Choroid plexus epithelial cell (primary cell): ENCODE measurements around the gene BANF1.

Experiments used
- DNase-seq: peaks from one replicate; pipeline ENCODE4 v3.0.0-alpha.2; 2010; ENCODE audit warnings: low read depth
- H3K4me3 ChIP-seq: 2 replicates; pipeline ENCODE4 v1.5.1; 2011; ENCODE audit warnings: low read depth, mild to moderate bottlenecking, control low read depth, low read length, moderate library complexity
- TF ChIP-seq, protein P1 (sequence below): conservative IDR thresholded peaks from 2 replicates; pipeline ENCODE4 v1.5.1; 2011; ENCODE audit warnings: low read depth, mild to moderate bottlenecking, control low read depth, inconsistent platforms, low read length, moderate library complexity

The BANF1 gene

DNA sequence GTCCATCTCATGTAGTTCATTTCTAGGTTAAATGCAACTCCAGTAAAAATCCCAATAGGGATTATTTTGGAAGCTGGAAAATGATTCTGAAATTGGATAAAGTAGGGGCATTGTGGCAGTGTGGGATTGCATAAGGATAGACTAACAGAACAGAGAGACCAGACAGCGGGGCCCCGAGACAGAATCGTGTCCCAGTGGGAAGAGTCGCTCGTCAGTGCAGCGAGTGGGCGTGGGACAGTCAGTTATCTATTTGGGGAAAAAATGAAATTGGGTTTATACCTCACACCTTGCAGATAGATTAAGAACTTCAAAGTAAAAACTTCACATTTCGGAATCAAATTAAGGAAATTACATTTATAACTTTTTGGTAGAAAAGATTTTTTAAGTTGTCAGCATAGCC, 30.2 kb upstream of the BANF1 start:
- no peak overlapping the region for H3K4me3 ChIP-seq
- TF ChIP-seq, protein P1, sequence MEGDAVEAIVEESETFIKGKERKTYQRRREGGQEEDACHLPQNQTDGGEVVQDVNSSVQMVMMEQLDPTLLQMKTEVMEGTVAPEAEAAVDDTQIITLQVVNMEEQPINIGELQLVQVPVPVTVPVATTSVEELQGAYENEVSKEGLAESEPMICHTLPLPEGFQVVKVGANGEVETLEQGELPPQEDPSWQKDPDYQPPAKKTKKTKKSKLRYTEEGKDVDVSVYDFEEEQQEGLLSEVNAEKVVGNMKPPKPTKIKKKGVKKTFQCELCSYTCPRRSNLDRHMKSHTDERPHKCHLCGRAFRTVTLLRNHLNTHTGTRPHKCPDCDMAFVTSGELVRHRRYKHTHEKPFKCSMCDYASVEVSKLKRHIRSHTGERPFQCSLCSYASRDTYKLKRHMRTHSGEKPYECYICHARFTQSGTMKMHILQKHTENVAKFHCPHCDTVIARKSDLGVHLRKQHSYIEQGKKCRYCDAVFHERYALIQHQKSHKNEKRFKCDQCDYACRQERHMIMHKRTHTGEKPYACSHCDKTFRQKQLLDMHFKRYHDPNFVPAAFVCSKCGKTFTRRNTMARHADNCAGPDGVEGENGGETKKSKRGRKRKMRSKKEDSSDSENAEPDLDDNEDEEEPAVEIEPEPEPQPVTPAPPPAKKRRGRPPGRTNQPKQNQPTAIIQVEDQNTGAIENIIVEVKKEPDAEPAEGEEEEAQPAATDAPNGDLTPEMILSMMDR = no peak
- DNase-seq = no peak

DNA sequence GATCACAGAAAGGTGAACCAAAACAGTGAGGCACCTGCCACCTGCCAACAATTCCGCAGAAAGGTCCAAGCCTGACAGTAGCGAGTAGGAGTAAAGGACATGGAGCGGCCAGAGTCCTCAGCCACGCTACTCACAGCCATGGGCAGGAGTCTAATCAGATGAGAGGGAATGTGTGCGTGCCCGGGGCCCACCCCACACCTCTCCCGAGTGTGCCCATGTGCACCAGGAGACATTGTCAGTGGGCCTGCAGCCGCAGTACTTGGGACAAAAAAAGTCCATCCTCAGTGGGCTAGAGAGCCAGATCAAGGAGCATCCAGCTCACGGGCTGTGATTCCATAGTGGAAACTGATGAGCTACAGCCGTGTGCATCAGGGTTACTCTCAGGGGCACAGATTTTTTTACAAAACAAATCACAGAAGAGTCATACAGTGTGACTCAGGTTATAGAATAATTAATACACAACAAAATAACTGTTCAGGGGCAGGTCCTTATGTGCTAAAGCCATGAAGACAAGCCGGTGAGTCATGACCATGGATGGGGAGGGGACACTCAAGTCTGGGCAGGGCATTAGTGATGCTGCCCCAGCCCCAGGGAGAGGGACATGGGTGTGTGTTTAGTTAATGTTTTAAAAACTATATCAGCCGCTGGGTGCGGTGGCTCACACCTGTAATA, 28.7 kb upstream of the BANF1 start:
- TF ChIP-seq, protein P1 = no peak
- H3K4me3 ChIP-seq = no peak overlapping the region
- DNase-seq = no peak

DNA sequence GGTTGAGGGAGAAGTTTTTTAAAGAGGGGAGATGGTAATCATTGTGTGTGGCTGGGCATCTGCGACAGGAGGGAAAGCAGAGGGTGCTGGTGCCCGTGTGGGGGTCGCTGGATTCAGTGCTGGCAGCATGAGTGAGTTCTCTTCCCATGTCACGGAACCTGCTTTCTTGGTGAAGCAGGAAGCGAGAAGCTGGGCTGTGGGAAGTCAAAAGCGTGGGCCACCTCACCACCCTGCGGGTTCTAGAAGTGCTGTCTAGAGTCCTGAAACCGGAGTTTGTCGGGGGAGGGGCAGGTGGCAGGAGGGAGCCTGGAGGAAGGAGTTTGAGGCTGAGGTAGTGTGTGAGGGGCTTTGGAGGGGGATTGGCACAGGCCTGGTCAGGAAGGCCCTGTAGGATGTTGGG, 26.5 kb upstream of the BANF1 start:
- TF ChIP-seq, protein P1 = no peak
- H3K4me3 ChIP-seq = no peak overlapping the region
- no peak for DNase-seq

DNA sequence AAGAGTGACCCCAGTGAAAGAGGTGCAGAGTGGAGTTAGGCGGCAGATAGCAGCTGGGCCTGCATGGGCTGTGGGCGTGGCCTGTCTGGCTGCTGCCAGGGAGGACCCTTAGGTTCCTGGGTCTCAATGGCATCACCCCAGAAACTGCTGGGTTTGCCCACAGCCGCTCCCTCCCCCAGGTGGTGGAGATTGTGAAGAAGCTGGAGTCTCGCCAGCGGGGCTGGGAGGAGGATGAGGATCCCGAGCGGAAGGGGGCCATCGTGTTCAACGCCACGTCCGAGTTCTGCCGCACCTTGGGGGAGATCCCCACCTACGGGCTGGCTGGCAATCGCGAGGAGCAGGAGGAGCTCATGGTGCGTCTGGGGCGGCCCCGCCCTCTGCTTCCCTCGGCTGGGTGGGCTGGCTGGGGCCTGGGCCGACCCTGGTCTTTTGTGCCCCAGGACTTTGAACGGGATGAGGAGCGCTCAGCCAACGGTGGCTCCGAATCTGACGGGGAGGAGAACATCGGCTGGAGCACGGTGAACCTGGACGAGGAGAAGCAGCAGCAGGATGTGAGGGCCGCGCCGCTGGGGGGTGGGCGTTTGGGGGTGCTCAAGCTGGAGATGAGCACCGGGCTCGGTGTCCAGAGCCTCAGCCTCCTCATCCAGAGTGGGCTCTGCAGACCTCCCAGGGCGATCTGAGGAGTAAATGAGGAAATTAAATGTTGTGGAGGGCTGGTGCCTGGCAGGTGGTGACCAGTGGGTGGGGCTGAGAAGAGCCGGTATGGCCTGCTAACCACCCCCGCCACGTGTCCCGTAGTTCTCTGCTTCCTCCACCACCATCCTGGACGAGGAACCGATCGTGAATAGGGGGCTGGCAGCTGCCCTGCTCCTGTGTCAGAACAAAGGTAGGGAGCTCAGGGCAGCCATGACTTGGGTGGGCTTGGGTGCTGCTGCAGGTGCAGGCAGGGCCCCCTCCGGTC, 25.8 kb upstream of the BANF1 start:
- H3K4me3 ChIP-seq = no peak overlapping the region
- TF ChIP-seq, protein P1 = no peak

DNA sequence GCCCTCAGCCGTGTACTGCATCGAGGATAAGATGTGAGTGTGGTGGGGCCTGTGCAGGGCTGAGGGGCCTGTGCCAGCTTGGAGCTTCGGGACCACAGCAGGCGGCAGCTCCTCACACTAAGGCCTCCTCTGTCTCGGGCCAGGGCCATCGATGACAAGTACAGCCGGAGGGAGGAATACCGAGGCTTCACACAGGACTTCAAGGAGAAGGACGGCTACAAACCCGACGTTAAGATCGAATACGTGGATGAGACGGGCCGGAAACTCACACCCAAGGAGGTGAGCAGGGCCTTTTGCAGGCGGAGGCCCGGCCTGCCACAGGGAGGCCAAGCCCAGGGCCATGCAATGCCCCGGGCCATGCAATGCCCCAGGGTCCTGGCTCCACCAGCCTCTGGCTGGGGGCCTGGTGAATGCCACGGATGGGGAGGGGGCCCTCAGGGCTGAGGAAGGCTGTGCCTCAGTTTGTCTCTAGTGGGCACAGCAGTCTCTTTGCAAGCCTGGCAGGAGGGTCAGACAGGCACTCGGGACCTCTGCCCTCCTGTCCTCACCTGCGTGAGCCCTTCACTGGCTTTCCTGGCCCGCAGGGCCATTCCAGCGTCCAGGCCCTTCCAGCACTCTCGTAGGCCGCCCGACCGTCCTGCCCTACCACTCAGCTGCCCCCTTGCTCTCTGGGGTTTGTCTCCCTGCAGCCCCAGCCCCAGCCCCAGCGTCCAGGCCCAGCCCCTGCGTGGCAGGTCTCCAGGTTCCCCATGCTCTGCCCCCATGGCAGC, 24.5 kb upstream of the BANF1 start:
- H3K4me3 ChIP-seq = no peak overlapping the region
- no peak for DNase-seq
- TF ChIP-seq, protein P1 = no peak

More for the DNA sequence above, 25.8 kb upstream of the BANF1 start:
- DNase-seq = no peak

DNA sequence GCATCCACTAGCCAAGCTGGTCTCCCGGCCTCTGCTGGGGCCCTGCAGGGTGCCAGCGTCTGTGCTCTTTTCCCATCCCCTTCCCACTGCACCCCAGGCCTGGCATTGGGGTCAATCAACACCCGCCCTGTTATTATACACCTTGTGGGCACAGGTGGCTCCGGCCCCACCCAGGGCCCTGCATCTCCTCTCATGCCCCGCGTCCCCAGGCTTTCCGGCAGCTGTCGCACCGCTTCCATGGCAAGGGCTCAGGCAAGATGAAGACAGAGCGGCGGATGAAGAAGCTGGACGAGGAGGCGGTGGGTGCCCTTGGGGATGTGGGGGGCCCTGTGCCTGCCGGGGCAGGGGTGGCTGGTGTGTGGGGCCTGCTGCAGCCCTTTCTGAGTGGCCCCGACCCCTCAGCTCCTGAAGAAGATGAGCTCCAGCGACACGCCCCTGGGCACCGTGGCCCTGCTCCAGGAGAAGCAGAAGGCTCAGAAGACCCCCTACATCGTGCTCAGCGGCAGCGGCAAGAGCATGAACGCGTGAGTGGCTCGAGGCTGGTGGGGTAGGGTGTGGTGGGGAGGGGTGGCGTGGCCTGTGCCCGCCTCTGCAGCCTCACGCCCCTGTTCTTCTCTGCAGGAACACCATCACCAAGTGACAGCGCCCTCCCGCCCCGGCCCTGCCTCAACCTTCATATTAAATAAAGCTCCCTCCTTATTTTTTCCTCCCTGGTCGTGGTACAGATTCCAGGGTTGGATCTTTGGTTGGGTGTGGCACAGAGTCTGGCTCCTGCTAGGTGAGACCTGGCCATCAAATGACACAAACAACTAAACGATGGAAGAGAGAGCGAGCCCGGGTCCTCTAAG, 23.7 kb upstream of the BANF1 start:
- DNase-seq = no peak
- no peak overlapping the region for H3K4me3 ChIP-seq
- TF ChIP-seq, protein P1 = no peak
